Mesenchymal stem cell (in vitro differentiated cells and primary cell): ENCODE results near the gene STMN3.
"Not testable (repeated sequence)": the region's sequence is repeated elsewhere in the genome, so short reads cannot be mapped to it uniquely, and the experiment has no call there.

Source experiments
- DNase-seq: peaks from one replicate; pipeline ENCODE4 v3.0.0-alpha.2; 2013
- H2AFZ ChIP-seq: one replicate; pipeline ENCODE4 v1.6.1; 2013; ENCODE audit warnings: low read depth, mild to moderate bottlenecking, control low read depth, inconsistent platforms, low read length, moderate library complexity
- H2AK5ac ChIP-seq: 2 replicates; pipeline ENCODE4 v1.6.1; 2013; ENCODE audit warnings: low read length, moderate library complexity, mild to moderate bottlenecking, inconsistent platforms; ENCODE audit not compliant: severe bottlenecking
- H2BK120ac ChIP-seq: one replicate; pipeline ENCODE4 v1.6.1; 2013; ENCODE audit warnings: low read depth, mild to moderate bottlenecking, inconsistent platforms, low read length, moderate library complexity
- H2BK12ac ChIP-seq, 2 experiments: one replicate each; pipeline ENCODE4 v1.6.1; 2013; ENCODE audit warnings: inconsistent platforms in 2 of 2, low read length in 2 of 2, mild to moderate bottlenecking in 2 of 2, moderate library complexity in 2 of 2, control low read depth in 1 of 2
- H2BK15ac ChIP-seq: one replicate; pipeline ENCODE4 v1.6.1; 2013; ENCODE audit warnings: mild to moderate bottlenecking, low read depth, inconsistent platforms; ENCODE audit not compliant: poor library complexity, severe bottlenecking
- H2BK5ac ChIP-seq: 2 replicates; pipeline ENCODE4 v1.6.1; 2013; ENCODE audit warnings: low read depth, mild to moderate bottlenecking, low read length, control low read depth, inconsistent platforms; ENCODE audit not compliant: poor library complexity, severe bottlenecking
- H3K14ac ChIP-seq, 2 experiments: one replicate each; pipeline ENCODE4 v1.6.1; 2013; ENCODE audit warnings: inconsistent platforms in 2 of 2, low read length in 2 of 2, control low read depth in 1 of 2, mild to moderate bottlenecking in 1 of 2, moderate library complexity in 1 of 2
- H3K18ac ChIP-seq, 2 experiments: one replicate each; pipeline ENCODE4 v1.6.1; 2013; ENCODE audit warnings: inconsistent platforms in 2 of 2, low read length in 2 of 2, control low read depth in 1 of 2, low read depth in 1 of 2, mild to moderate bottlenecking in 1 of 2
- H3K23ac ChIP-seq, 2 experiments: one replicate each; pipeline ENCODE4 v1.6.1; 2013; ENCODE audit warnings: inconsistent platforms in 2 of 2, low read length in 2 of 2, mild to moderate bottlenecking in 2 of 2, moderate library complexity in 2 of 2, control low read depth in 1 of 2
- H3K27ac ChIP-seq: 2 replicates; pipeline ENCODE4 v1.5.1; 2013; ENCODE audit warnings: mild to moderate bottlenecking, moderate library complexity, low read length, control low read depth, inconsistent platforms; ENCODE audit not compliant: poor library complexity, severe bottlenecking
- H3K27me3 ChIP-seq, 2 experiments: 2 replicates each; pipeline versions ENCODE4 v1.6.1 to v1.7.0; 2013; ENCODE audit warnings: low read length in 2 of 2, mild to moderate bottlenecking in 2 of 2, moderate library complexity in 2 of 2, control low read depth in 1 of 2, inconsistent platforms in 1 of 2; ENCODE audit not compliant: control insufficient read depth in 1 of 2, insufficient read depth in 1 of 2
- H3K36me3 ChIP-seq, 2 experiments: 2 replicates each; pipeline versions ENCODE4 v1.6.1 to v1.7.0; 2013; ENCODE audit warnings: low read length in 2 of 2, control low read depth in 1 of 2, inconsistent platforms in 1 of 2, low read depth in 1 of 2, mild to moderate bottlenecking in 1 of 2; ENCODE audit not compliant: insufficient read depth in 2 of 2, control insufficient read depth in 1 of 2
- H3K4ac ChIP-seq, 2 experiments: one replicate each; pipeline ENCODE4 v1.6.1; 2013; ENCODE audit warnings: inconsistent platforms in 2 of 2, low read length in 2 of 2, mild to moderate bottlenecking in 2 of 2, moderate library complexity in 2 of 2, control low read depth in 1 of 2, low read depth in 1 of 2
- H3K4me1 ChIP-seq: 2 replicates; pipeline ENCODE4 v1.6.1; 2013; ENCODE audit warnings: low read depth, low read length, control low read depth; ENCODE audit not compliant: control insufficient read depth, insufficient read depth
- H3K4me2 ChIP-seq: 2 replicates; pipeline ENCODE4 v1.6.1; 2013; ENCODE audit warnings: low read length, mild to moderate bottlenecking, inconsistent platforms; ENCODE audit not compliant: poor library complexity, severe bottlenecking
- H3K4me3 ChIP-seq, 2 experiments: 2 replicates each; pipeline versions ENCODE4 v1.5.1 to v1.7.0; 2013; ENCODE audit warnings: low read length in 2 of 2, mild to moderate bottlenecking in 2 of 2, control low read depth in 1 of 2, low read depth in 1 of 2; ENCODE audit not compliant: insufficient read depth in 1 of 2
- H3K79me1 ChIP-seq: replicated peaks from 2 replicates; pipeline ENCODE4 v1.6.1; 2013; ENCODE audit warnings: mild to moderate bottlenecking, control low read depth, low read length, inconsistent platforms; ENCODE audit not compliant: poor library complexity, severe bottlenecking
- H3K9ac ChIP-seq: 2 replicates; pipeline ENCODE4 v1.7.0; 2013; ENCODE audit warnings: mild to moderate bottlenecking, low read length, moderate library complexity
- H3K9me3 ChIP-seq: 2 replicates; pipeline ENCODE4 v1.7.0; 2013; ENCODE audit warnings: mild to moderate bottlenecking, low read length; ENCODE audit not compliant: control insufficient read depth
- H4K8ac ChIP-seq: one replicate; pipeline ENCODE4 v1.6.1; 2013; ENCODE audit warnings: inconsistent platforms, mild to moderate bottlenecking, low read length, moderate library complexity
- H4K91ac ChIP-seq: one replicate; pipeline ENCODE4 v1.6.1; 2013; ENCODE audit warnings: mild to moderate bottlenecking, low read length, inconsistent platforms
- WGBS: methylation state at CpG from one replicate; pipeline ENCODE4 v1.1.7; 2013; ENCODE audit warnings: mixed read lengths; 5-methylcytosine and 5-hydroxymethylcytosine counted together

Gene STMN3

GRCh38 chr20:63661959-63662812 is 9.0 kb upstream of the STMN3 start:
- H4K91ac ChIP-seq: no peak overlapping the region
- no peak overlapping the region for H2BK12ac ChIP-seq
- H3K23ac ChIP-seq: no peak overlapping the region
- H3K9ac ChIP-seq: no peak overlapping the region
- no peak overlapping the region for H4K8ac ChIP-seq
- H3K18ac ChIP-seq: no peak overlapping the region
- no peak overlapping the region for H2BK120ac ChIP-seq
- no peak overlapping the region for H3K4ac ChIP-seq
- H3K27ac ChIP-seq: no peak overlapping the region
- H3K14ac ChIP-seq: no peak overlapping the region
- H2BK15ac ChIP-seq: no peak overlapping the region
- peaks cover 57% of the 10 kb centered on the region for H3K79me1 ChIP-seq
- no peaks in the 10 kb centered on the region for H3K27me3 ChIP-seq
- H3K36me3 ChIP-seq: peaks cover 55 to 65% of the 10 kb centered on the region in 2 experiments
- H2AFZ ChIP-seq: no peak overlapping the region
- no peaks in the 10 kb centered on the region for H3K9me3 ChIP-seq
- no peak for DNase-seq
- 97% methylated on average over 31 of the region's 33 CpGs for WGBS
- peaks cover 15% of the 10 kb centered on the region for H3K4me1 ChIP-seq
- no peak overlapping the region for H2AK5ac ChIP-seq
- no peak overlapping the region for H3K4me2 ChIP-seq
- no peak overlapping the region for H3K4me3 ChIP-seq
- H2BK5ac ChIP-seq: no peak overlapping the region

GRCh38 chr20:63661108-63661507 is 7.9 kb upstream of the STMN3 start:
- Histone ChIP-seq H3K4me2 (no peak overlapping the region), H3K4ac (no peak overlapping the region), H2BK5ac (no peak overlapping the region), H3K79me1 (peaks cover 56% of the 10 kb centered on the region), H3K27ac (no peak overlapping the region), H2AK5ac (no peak overlapping the region), H2AFZ (no peak overlapping the region), H3K23ac (no peak overlapping the region), H4K8ac (no peak overlapping the region), H2BK120ac (no peak overlapping the region), H3K9me3 (no peaks in the 10 kb centered on the region), H3K9ac (no peak overlapping the region), H3K14ac (no peak overlapping the region), H4K91ac (no peak overlapping the region), H3K18ac (no peak overlapping the region), H2BK12ac (no peak overlapping the region), H3K4me1 (peaks cover 16% of the 10 kb centered on the region), H3K36me3 (peaks cover 48 to 56% of the 10 kb centered on the region in 2 experiments), H3K27me3 (no peaks in the 10 kb centered on the region), H3K4me3 (no peak overlapping the region), H2BK15ac (no peak overlapping the region)
- DNase-seq: no peak
- 97% methylated on average over 22 of the region's 22 CpGs for WGBS

- H2BK12ac ChIP-seq: no peak overlapping the region
- no peaks in the 10 kb centered on the region for H3K9me3 ChIP-seq
- H3K27me3 ChIP-seq: no peaks in the 10 kb centered on the region
- no peak overlapping the region for H3K9ac ChIP-seq
- peaks cover 52% of the 10 kb centered on the region for H3K79me1 ChIP-seq
- H4K8ac ChIP-seq: no peak overlapping the region
- H2BK120ac ChIP-seq: no peak overlapping the region
- H3K4me1 ChIP-seq: peaks cover 16% of the 10 kb centered on the region
- no peak overlapping the region for H2BK15ac ChIP-seq
- 95% methylated on average over 8 of the region's 8 CpGs for WGBS
- H3K27ac ChIP-seq: no peak overlapping the region
- H3K14ac ChIP-seq: no peak overlapping the region
- no peak overlapping the region for H2AFZ ChIP-seq
- no peak overlapping the region for H3K4ac ChIP-seq
- DNase-seq: no peak
- H2BK5ac ChIP-seq: no peak overlapping the region
- no peak overlapping the region for H3K23ac ChIP-seq
- no peak overlapping the region for H2AK5ac ChIP-seq
- H4K91ac ChIP-seq: no peak overlapping the region
- H3K36me3 ChIP-seq: peaks cover 43 to 51% of the 10 kb centered on the region in 2 experiments
- no peak overlapping the region for H3K4me3 ChIP-seq
- H3K18ac ChIP-seq: no peak overlapping the region
- H3K4me2 ChIP-seq: no peak overlapping the region
Measured at GRCh38 chr20:63660622-63661021, 7.4 kb upstream of the STMN3 start.

DNA sequence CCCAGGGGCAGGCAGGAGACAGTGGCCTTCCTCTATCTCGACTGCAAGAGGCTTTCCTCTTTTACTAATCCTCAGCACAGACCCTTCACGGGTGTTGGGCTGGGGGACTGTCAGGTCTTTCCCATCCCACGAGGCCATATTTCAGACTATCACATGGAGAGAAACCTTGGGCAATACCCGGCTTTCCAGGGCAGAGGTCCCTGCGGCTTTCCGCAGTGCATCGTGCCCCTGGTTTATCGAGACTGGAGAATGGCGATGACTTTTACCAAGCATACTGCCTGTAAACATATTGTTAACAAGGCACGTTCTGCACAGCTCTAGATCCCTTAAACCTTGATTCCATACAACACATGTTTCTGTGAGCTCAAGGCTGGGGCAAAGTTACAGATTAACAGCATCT is 7.0 kb upstream of the STMN3 start:
- not testable (repeated sequence) for H3K4me2 ChIP-seq, H2AK5ac ChIP-seq, H3K14ac ChIP-seq, H3K27me3 ChIP-seq, H3K9me3 ChIP-seq, H4K8ac ChIP-seq, H3K4ac ChIP-seq, H2BK120ac ChIP-seq, H3K18ac ChIP-seq, H2BK12ac ChIP-seq, H2AFZ ChIP-seq, H2BK15ac ChIP-seq, H2BK5ac ChIP-seq, DNase-seq, H3K27ac ChIP-seq, H3K23ac ChIP-seq, H4K91ac ChIP-seq
- Histone ChIP-seq H3K4me1 (peaks cover 16% of the 10 kb centered on the region), H3K9ac (peak overlapping the region; percentile 97), H3K4me3 (peak overlapping the region in 1 of 2 experiments; percentile 94), H3K36me3 (peaks cover 40 to 47% of the 10 kb centered on the region in 2 experiments), H3K79me1 (peaks cover 48% of the 10 kb centered on the region)
- WGBS: 90% methylated on average over 10 of the region's 10 CpGs
